Erythroblast (primary cell): ENCODE measurements around the gene SGCD.

Experiments used
- GATA1 ChIP-seq: IDR thresholded peaks from 2 replicates; pipeline ENCODE4 v1.6.1; 2011; ENCODE audit warnings: low read depth, mild to moderate bottlenecking, control low read depth, low read length, moderate library complexity
- POLR2A ChIP-seq: IDR thresholded peaks from 2 replicates; pipeline ENCODE4 v1.6.1; 2011; ENCODE audit warnings: mild to moderate bottlenecking, low read length

GRCh38 chr5:156598964-156599363 lies 272.0 kb downstream of the SGCD start:
- TF ChIP-seq POLR2A (no peak), GATA1 (no peak)
